ENCODE results near the gene PIK3R5.
A peak's percentile ranks its signal among the peaks of the same experiment; 100 is the strongest.
"Not testable (repeated sequence)": the region's sequence is repeated elsewhere in the genome, so short reads cannot be mapped to it uniquely, and the experiment has no call there.

Gene PIK3R5

GRCh38 chr17:8896641-8897635, 68.6 kb downstream of the PIK3R5 start:
- DNase-seq (ENCODE audit: low spot score) = no peak

GRCh38 chr17:8896087-8896486, 69.4 kb downstream of the PIK3R5 start:
- no peak for DNase-seq (ENCODE audit: low spot score)

- DNase-seq (ENCODE audit: low spot score) = peak; percentile 55
These were observed 70.6 kb downstream of the PIK3R5 start for GRCh38 chr17:8894673-8895578.

- no peak for DNase-seq (ENCODE audit: low spot score)
These were observed 71.3 kb downstream of the PIK3R5 start for GRCh38 chr17:8894202-8894671.

GRCh38 chr17:8893621-8894201, 71.8 kb downstream of the PIK3R5 start:
- no peak for DNase-seq (ENCODE audit: low spot score)

GRCh38 chr17:8893059-8893458, 72.4 kb downstream of the PIK3R5 start:
- no peak for DNase-seq (ENCODE audit: low spot score)

GRCh38 chr17:8892338-8892690, 73.2 kb downstream of the PIK3R5 start:
- DNase-seq (ENCODE audit: low spot score) = no peak

- DNase-seq (ENCODE audit: low spot score) = no peak
These were observed 74.8 kb downstream of the PIK3R5 start for GRCh38 chr17:8890671-8891070.

GRCh38 chr17:8889458-8890210, 75.9 kb downstream of the PIK3R5 start:
- DNase-seq (ENCODE audit: low spot score) = no peak

- no peak for DNase-seq (ENCODE audit: low spot score)
These were observed 76.7 kb downstream of the PIK3R5 start for GRCh38 chr17:8888704-8889302.

GRCh38 chr17:8887834-8888703, 77.4 kb downstream of the PIK3R5 start:
- DNase-seq (ENCODE audit: low spot score) = peak; percentile 47

GRCh38 chr17:8887301-8887700, 78.2 kb downstream of the PIK3R5 start:
- DNase-seq (ENCODE audit: low spot score) = no peak

GRCh38 chr17:8885967-8886684, 79.4 kb downstream of the PIK3R5 start:
- DNase-seq (ENCODE audit: low spot score) = no peak

- DNase-seq (ENCODE audit: low spot score) = not testable (repeated sequence)
These were observed 80.1 kb downstream of the PIK3R5 start for GRCh38 chr17:8885163-8885966.

- DNase-seq (ENCODE audit: low spot score) = no peak
These were observed 81.0 kb downstream of the PIK3R5 start for GRCh38 chr17:8884336-8884990.

- no peak for DNase-seq (ENCODE audit: low spot score)
These were observed 82.2 kb downstream of the PIK3R5 start for GRCh38 chr17:8883353-8883752.

- DNase-seq (ENCODE audit: low spot score) = no peak
These were observed 83.9 kb downstream of the PIK3R5 start for GRCh38 chr17:8881606-8882005.

GRCh38 chr17:8880466-8880865, 85.0 kb downstream of the PIK3R5 start:
- DNase-seq (ENCODE audit: low spot score) = no peak

All from SK-N-DZ (cell line).